ENCODE results near the gene KIF5A. TPM values are rescaled to one million over a fixed set of nuclear protein-coding genes. Genes with fewer than 3 reads are reported as not detected.
A peak's percentile ranks its signal among the peaks of the same experiment; 100 is the strongest.

Gene KIF5A
- polyA plus RNA-seq, 3 donors = 0.01 TPM; not detected in 2

DNA sequence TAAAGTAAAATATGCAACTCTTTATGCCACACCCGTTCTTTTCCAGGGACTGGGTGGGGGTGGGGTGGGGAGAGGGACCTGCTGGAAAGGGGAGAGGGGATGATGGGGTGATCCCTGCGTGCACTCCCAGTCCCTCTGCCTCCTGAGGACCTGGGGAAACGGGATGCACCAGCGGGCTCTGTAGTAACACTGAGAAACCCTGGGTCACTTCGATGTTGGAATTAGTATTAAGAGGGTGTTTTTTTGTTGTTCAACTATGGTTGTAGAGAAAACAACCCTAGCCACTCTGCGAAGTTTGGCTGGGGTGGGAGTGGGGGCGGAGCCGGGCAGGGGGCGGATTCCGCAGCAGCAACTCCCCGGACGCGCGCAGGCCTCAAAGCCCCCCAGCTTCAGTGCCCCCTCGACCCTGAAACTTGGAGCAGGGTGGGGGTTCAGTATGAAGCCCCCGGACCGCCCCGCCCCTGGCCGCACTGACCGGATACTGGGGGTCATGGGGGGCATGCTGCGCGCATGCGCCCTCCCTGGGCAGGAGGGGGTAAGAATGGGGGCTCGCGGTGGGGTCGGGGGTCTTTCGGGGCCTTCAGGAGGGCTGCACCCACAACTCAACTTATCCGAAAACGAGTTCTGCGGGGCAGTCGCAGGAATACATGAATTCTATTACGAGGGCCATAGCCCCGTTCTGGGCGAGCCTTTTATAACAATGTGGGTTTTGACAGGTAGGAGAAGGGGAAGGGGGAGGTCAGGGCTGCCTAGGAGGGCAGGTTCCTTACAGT, 60.1 kb downstream of the KIF5A start:
- H3K79me2 ChIP-seq (ENCODE audit: insufficient read depth, low read length) = no peaks in the 10 kb centered on the region
- H3K4me3 Mint-ChIP-seq = peak overlapping the region in 1 of 2 donors; percentile 85
- H3K27me3 ChIP-seq (ENCODE audit: control insufficient read depth in 2 of 2, insufficient read depth in 2 of 2, low read length in 2 of 2) = peaks cover 42 to 85% of the 10 kb centered on the region in 2 donors
- H3K27ac Mint-ChIP-seq = no peak overlapping the region
- peaks cover 0 to 19% (median 3%) of the 10 kb centered on the region in 7 donors for H3K9me3 Mint-ChIP-seq
- peaks cover 71 to 79% (median 77%) of the 10 kb centered on the region in 3 donors for H3K27me3 Mint-ChIP-seq (ENCODE audit: low read depth in 3 of 3)
- no peak overlapping the region for H3K4me2 ChIP-seq (replicated peaks; ENCODE audit: extremely low read depth, low read length, poor library complexity, severe bottlenecking)
- intact Hi-C loops (cut with micrococcal nuclease) = no loop called here
- peaks cover 0 to 1% of the 10 kb centered on the region in 2 donors for H3K36me3 Mint-ChIP-seq
- H3K9ac ChIP-seq (ENCODE audit: insufficient read depth, low read length, poor library complexity, severe bottlenecking) = no peak overlapping the region
- peak overlapping the region; percentile 72 for H2AFZ ChIP-seq (ENCODE audit: insufficient read depth, low read depth, low read length, poor library complexity, severe bottlenecking)
- 39% methylated on average over 7 of the region's 34 CpGs for WGBS (ENCODE audit: insufficient coverage)
- peaks cover 0 to 5% of the 10 kb centered on the region in 2 donors for H3K9me3 ChIP-seq (replicated peaks in 1 of 2; ENCODE audit: control insufficient read depth in 1 of 2, insufficient read depth in 1 of 2, low read length in 2 of 2)
- no peaks in the 10 kb centered on the region for H4K20me1 ChIP-seq (ENCODE audit: insufficient read depth, low read length)
- no peaks in the 10 kb centered on the region for H3K36me3 ChIP-seq (replicated peaks in 1 of 2; ENCODE audit: control insufficient read depth in 1 of 2, insufficient read depth in 2 of 2, low read length in 2 of 2)
- peaks cover 15 to 21% of the 10 kb centered on the region in 2 donors for H3K4me1 ChIP-seq (ENCODE audit: control insufficient read depth in 1 of 2, insufficient read depth in 2 of 2, low read length in 2 of 2)
- H3K4me1 Mint-ChIP-seq = peaks cover 24% of the 10 kb centered on the region
- H3K4me3 ChIP-seq (replicated peaks in 1 of 3; ENCODE audit: low read depth in 2 of 3, low read length in 3 of 3) = no peak overlapping the region
- no peak for DNase-seq
- H3K27ac ChIP-seq (ENCODE audit: low read depth in 1 of 2, low read length in 2 of 2) = no peak overlapping the region
- TF ChIP-seq, protein P1, sequence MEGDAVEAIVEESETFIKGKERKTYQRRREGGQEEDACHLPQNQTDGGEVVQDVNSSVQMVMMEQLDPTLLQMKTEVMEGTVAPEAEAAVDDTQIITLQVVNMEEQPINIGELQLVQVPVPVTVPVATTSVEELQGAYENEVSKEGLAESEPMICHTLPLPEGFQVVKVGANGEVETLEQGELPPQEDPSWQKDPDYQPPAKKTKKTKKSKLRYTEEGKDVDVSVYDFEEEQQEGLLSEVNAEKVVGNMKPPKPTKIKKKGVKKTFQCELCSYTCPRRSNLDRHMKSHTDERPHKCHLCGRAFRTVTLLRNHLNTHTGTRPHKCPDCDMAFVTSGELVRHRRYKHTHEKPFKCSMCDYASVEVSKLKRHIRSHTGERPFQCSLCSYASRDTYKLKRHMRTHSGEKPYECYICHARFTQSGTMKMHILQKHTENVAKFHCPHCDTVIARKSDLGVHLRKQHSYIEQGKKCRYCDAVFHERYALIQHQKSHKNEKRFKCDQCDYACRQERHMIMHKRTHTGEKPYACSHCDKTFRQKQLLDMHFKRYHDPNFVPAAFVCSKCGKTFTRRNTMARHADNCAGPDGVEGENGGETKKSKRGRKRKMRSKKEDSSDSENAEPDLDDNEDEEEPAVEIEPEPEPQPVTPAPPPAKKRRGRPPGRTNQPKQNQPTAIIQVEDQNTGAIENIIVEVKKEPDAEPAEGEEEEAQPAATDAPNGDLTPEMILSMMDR (IDR thresholded peaks at IDR 0.05) = no peak

DNA sequence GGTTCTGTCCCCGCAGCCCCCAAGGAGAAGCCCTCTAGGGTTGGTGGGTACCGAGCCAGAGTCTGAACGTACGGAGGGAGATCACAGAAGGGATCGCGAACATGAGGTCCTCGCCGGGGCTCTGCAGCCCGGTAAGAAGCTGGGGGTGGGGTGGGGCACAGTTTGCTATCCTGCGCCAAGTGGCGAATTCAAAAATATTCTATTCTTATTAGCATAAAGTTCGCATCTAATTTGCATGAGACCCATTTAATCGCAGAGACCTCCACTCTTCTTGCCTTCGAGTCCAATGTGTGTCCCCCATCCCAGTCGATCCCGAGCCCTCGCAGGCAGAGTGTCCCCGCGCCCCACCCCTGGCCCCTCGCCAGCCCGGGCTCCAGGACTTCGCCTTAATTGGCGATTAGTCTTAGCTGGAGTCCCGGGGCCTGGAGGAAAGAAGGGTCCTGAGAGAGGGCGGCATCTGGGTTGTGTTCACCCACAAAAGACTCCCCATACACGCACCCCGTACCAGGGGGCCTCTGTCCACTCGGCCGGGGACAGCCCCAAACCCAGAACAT, 60.8 kb downstream of the KIF5A start:
- Histone ChIP-seq H3K4me2 (replicated peaks; ENCODE audit: extremely low read depth, low read length, poor library complexity, severe bottlenecking) (peak overlapping the region; percentile 82), H2AFZ (ENCODE audit: insufficient read depth, low read depth, low read length, poor library complexity, severe bottlenecking) (peak overlapping the region; percentile 72), H3K36me3 (replicated peaks in 1 of 2; ENCODE audit: control insufficient read depth in 1 of 2, insufficient read depth in 2 of 2, low read length in 2 of 2) (no peaks in the 10 kb centered on the region), H3K4me3 (replicated peaks in 1 of 3; ENCODE audit: low read depth in 2 of 3, low read length in 3 of 3) (peak overlapping the region in 1 of 3 experiments; percentile 71), H3K27me3 (ENCODE audit: control insufficient read depth in 2 of 2, insufficient read depth in 2 of 2, low read length in 2 of 2) (peaks cover 38 to 82% of the 10 kb centered on the region in 2 donors), H3K9me3 (replicated peaks in 1 of 2; ENCODE audit: control insufficient read depth in 1 of 2, insufficient read depth in 1 of 2, low read length in 2 of 2) (peaks cover 0 to 5% of the 10 kb centered on the region in 2 donors), H3K27ac (ENCODE audit: low read depth in 1 of 2, low read length in 2 of 2) (no peak overlapping the region), H3K9ac (ENCODE audit: insufficient read depth, low read length, poor library complexity, severe bottlenecking) (peak overlapping the region; percentile 27), H3K4me1 (ENCODE audit: control insufficient read depth in 1 of 2, insufficient read depth in 2 of 2, low read length in 2 of 2) (peaks cover 13 to 17% of the 10 kb centered on the region in 2 donors), H4K20me1 (ENCODE audit: insufficient read depth, low read length) (no peaks in the 10 kb centered on the region), H3K79me2 (ENCODE audit: insufficient read depth, low read length) (no peaks in the 10 kb centered on the region)
- H3K9me3 Mint-ChIP-seq = peaks cover 0 to 18% (median 3%) of the 10 kb centered on the region in 7 donors
- peaks cover 70 to 77% (median 77%) of the 10 kb centered on the region in 3 donors for H3K27me3 Mint-ChIP-seq (ENCODE audit: low read depth in 3 of 3)
- WGBS (ENCODE audit: insufficient coverage) = 0% methylated on average over 15 of the region's 29 CpGs
- peak overlapping the region; percentile 52 to 85 for H3K4me3 Mint-ChIP-seq
- H3K4me1 Mint-ChIP-seq = peaks cover 19% of the 10 kb centered on the region
- DNase-seq = no peak
- intact Hi-C loops (cut with micrococcal nuclease) = no loop called here
- H3K36me3 Mint-ChIP-seq = peaks cover 0 to 1% of the 10 kb centered on the region in 2 donors
- no peak overlapping the region for H3K27ac Mint-ChIP-seq
- TF ChIP-seq, protein P1 (IDR thresholded peaks at IDR 0.05) = no peak

All from CD14-positive monocyte (primary cell).